Activated gamma-delta T cell (primary cell): Measurements from ENCODE around the gene NTM.
"Not testable (repeated sequence)": the region's sequence is repeated elsewhere in the genome, so short reads cannot be mapped to it uniquely, and the experiment has no call there.

ENCODE experiments used
- DNase-seq: peaks from one replicate; lab custom pipeline; 2025; lab: John Stamatoyannopoulos, UW

The NTM gene

DNA sequence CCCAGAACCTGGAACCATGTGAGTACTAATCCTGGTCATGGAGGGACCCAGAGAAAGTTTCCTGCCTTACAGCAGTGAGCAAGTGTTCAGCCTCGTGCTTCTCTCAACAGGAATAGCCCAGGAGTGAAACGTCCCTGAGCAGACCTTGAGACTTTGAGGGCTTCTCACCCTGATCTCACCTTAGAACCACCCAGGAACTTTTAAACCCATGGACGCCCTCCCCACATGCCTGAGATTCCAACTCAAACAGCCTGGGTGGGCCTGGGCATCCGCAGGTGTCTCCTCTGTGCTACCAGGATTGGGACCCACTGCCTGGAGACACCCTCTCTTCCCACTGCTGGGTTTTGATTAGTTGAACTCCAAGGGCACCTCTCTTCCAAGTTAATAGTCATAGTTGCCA is 297.2 kb downstream of the NTM start:
- DNase-seq = no peak

DNA sequence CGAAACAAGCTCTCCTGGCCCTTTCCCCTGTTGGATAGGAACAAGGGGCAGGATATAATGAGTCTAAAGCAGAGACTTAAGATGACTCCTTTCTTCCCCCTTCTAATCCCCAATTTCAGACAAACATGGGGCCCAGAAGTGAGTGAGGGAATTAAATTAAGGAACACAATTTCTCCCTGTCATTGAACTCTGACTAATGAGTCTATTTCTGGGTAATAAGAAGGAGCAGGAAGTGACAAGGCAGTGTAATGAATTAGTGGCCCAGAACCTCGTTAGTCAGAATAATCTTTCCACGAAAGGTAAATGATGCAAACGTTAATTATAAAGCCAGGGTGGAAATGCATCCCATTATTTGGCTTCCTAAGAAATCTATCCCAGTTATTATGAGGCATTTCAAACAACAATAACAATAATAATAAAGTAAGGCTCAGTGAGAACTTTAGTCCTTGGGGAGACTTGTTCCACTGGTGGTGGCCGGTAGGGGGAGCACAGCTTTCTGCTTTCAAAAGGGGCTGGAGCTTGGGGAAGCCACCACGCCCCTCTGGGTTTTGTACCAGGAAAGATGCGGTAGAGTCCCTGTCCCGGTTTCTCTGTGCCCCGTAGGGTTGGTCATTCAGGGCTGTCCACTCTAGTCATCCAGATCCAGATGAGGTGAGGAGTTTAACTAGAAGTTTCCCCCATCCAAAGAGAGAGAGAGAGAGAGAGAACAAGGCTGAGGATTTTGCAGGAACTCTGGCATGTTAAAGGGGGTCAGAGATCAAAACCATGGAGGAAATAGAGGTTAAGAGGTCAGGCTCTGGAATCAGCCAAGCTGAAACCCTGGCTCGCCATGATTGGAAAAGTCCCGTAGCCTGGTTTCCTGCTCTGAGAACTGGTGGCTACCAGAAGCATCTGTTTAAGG is 298.3 kb downstream of the NTM start:
- no peak for DNase-seq

DNA sequence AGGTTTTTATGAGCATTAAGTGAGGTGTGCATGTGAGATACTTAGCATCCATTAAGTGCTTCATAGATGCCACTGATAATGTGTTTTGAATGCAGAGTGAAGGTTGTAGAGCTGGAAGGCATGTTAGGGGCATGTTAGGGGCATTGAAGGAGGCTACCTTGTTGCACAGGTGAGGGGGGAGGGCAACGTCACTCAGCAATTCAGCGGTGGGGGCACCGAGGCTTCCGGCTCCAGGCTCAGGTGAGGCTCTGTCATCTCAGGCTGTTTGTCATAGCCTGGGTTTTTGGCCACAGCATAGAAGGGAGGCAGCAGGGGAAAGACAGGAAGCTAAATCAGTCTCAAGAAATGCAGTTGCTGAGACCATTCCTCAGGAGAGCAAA is 299.0 kb downstream of the NTM start:
- no peak for DNase-seq

DNA sequence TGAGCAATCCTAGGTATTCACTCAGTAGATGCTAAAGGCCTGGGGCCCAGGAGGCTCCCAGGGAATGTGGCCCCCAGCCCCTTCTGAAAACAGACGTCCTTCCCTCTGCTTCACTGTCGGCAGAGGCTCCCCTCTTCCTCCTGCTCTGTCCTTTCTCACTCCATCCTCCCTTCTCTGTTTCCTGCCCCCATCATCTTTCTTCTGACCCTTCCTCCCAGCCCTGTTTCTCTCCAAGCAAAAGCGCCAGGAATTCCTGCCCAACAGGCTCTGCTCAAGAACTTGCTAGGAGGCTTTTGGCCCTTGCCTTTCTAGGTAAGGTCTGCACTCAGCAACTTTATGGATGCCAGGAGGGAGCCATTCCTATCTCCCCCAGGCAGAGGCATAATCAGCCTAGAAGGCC is 300.5 kb downstream of the NTM start:
- no peak for DNase-seq

DNA sequence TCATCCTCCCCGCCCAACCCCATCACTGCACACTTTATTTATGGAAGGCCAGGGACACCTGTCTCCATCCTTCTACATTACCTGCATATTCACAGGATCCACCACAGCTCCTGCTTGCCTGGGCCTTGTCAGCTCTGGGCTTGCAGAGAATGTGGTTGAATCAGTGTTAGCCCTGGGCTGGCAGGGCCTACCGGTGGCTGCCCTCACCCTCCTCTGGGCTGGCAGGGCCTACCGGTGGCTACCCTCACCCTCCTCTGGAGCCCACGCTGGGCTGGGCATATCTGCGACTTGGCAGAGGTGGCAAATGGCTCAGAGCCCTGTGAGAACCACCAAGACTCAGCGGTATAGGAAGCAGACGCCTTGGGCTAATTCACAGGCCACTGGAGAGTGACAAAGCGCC is 300.9 kb downstream of the NTM start:
- DNase-seq = no peak

DNA sequence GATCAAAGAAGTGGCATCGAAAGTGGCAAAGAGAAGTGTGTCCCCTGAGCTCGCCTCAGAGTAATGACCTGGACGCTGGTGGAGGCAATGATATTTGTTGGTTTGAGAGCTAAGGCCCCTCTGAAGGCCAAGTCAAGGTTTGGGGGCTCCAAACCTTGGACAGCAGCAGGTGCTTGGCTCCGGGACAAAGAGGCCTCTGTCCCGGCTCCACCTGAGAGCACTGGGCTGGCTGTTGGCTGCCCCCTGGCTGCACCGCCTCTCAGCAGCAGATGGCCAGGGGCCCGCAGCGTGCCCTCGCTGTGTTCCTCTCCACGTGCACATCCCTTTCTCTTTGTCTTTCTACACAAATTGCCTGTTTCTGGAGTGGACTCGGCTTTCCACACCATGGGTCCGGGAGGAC is 301.3 kb downstream of the NTM start:
- no peak for DNase-seq

DNA sequence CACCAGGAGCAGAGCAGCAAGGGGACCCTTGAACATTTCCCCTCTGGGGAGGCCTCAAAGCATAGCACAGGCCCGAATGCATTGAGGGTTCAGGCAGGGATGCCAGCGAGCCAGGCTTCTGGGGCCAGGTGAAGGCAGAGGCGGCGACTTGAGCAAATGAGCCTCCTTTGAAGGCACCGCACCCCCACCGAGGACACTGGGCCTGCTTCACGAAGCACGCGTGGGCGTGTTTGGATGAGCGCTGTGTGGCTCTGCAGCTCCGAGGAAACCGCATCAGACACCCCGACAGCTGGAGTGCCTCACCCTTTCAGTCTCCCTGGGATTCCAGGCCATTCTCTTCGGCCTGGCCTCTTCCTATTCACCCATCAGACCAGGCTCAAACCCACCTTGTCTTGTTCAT is 301.8 kb downstream of the NTM start:
- no peak for DNase-seq

DNA sequence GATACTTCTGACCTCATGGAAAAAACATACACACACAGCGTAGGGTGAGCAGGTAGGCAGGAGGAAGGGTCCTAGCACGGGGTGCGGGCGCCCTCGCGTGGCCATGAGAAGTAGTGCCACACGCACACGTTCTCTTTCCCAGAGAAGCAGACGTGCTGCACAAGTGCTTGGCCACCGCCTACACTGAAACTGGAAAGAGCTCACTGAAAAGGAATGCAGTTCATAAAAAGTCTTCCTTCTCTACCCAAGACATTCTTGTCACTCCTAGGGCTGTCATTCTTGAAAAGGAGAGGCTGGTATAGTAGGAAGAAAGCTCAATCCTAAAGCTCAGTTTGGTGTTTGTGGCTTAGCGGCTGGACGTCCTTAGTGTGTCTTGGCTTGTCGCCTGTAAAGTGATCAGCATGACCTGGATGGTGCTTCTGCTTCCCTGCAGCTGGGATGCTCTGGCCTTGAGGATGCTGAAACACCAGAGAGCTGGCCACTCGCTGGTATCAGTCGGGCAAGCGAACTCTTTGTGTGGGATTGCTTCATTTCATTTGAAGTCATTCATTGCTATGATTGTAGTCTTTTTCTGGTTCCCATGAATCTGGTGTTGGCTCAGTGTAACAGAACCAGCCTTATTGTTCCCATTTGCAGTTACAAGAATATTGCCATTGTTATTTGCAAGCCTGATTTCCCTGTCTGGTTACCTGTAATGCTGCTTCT is 303.8 kb downstream of the NTM start:
- DNase-seq = no peak

DNA sequence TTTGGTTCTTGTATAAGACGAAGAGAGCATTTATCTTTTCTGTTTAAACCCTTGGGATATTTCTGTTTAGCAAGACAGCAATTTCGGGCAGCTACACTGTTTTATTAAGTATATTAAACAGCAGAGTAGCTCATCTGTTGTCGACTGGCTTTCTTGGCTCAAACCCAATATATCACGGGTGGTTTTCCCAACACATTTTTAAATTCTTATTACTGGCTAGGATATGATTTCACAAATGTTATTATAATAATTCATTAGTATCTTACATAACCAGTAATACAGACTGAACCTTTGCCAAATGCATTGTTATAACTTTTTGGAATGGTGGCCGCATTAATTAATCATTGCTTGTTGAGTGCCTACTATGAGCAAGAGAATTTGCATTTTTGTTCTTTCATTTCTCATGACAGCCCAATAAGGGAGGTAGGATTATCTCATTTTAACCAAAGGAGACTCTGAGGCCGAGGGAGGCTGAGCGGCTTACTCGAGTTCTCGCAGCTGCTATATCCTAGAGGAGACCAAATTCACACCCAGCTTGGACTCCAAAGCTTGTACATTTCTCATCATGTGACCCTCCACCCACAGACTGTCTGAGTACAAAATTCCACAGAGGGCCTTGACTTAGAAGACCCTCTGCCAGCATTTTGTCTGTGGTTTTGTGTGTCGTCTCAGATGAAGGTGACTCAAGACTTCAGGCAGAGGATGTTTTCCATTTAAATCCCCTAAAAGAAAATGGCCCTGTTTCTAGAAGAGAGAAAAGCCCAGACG is 304.9 kb downstream of the NTM start:
- DNase-seq = no peak

DNA sequence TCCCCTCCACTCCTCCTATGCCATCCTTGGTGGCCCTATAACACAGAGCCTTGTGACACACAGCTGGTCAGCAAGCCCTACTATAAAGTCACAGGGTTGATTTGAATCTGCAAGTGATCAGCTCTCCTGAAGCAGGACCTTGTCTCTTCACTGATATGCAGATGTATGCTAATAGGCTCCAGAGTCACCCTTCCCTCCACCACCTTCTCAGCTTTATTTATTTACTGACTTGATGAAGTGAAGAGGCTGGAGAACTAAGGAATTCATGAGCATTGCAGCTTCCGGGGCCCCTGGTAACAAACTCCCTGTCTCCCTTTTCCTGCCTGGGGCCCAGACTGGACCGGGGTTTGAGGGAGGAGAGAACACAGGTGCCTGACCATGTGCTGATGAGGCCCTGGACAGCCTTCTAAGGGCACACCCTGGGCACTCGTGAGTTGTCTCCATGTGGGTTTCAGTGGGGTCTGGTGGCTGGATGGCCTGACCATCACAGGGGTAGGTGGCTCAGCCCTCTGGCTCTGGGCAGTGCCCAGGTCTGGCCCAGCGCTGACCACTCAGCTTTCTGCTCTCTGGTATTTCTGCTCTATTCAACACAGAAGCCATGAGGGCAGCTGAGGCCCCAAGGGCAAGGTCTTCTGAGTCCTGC is 307.5 kb downstream of the NTM start:
- DNase-seq = no peak

DNA sequence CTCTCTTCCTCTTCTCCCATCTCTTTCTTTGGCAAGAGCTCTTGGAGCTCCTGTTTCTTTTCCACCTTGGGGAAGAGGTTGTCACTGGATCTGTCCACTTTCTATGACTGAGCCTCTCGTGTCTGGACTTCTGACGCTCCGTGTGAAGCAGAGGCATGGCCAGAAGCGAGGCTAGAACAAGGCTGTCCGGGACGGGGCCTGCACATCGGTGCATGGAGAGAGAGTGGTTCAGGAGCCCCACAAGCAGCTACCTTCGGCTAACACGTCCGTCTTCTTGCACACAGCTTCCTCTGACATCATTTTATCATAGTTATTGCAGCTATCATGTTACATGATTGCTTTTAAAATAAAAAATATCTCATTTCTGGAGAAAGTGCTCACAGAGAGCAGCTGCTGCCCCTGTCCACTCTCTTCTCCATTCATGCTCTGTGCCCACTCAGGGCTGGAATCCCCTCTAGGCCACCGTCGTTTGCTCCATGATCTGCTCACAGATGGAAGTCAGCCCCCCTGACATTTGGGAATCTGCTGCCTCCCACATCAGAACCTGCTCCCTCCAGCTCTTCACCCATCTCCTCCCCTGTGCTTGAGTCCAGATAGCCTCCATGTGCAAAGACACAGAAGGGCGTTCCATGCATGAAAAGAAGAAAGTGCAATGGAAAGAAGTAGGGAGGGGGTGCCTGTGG is 308.4 kb downstream of the NTM start:
- DNase-seq = no peak

DNA sequence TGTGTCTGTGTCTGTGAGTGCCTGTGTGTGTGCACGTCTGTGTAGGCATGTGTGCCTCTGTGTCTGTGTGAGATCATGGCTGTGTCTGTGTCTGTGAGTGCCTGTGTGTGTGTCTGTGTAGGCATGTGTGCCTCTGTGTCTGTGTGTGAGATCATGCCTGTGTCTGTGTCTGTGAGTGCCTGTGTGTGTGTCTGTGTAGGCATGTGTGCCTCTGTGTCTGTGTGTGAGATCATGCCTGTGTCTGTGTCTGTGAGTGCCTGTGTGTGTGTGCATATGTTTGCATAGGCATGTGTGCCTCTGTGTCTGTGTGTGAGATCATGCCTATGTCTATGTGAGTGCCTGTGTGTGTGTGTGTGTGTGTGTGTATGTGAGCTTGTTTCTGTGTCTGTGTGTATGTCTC is 310.0 kb downstream of the NTM start:
- not testable (repeated sequence) for DNase-seq

DNA sequence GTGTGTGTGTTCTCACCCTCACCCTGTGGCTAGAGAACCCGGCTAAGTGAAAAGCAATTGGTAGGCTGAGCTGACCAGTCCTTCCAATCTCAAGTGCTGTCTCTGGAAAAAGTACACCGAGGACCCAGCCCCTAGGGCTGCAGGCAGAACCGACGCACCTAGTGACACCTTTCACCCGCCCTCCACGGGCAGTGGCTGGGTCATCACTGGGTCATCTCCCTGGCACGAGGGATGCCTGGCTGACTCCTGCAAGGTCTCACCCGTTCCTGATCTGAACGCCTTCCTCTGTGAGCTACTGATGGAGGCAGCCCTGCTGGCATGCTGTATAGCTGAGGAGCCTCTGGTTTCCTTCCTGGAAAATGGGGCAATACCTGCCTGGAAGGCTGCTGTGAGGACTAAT is 311.5 kb downstream of the NTM start:
- no peak for DNase-seq

DNA sequence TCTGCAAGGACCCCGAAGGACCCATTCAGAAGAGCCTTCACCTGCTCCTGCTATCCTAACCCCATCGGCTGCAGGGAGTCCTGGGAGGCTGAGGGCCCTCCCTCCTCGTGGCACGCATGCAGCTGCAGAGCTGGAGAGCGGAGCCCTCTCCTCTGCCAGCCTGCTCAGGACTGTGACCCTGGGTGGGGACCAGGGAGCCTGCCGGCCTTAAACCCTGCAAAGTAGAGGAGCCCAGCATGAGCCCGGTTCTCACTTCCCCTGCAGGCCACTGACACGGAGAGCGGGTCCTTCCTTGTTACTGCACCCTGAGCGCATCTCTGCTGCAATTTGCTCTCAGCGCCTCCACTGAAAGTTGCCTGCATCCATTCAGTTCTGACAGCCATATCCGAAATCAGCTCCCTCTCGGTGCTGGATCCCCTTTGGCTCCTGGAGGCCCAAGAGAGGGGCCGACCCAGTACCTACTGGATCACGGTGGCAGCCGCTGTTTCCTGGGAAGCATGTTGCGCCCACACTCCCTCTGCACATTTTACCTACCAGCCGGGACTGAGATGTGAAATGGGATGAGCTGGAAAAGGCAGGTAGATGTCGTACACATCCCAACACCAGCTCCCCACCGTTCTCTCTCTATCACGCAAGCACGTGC is 312.1 kb downstream of the NTM start:
- DNase-seq = no peak

DNA sequence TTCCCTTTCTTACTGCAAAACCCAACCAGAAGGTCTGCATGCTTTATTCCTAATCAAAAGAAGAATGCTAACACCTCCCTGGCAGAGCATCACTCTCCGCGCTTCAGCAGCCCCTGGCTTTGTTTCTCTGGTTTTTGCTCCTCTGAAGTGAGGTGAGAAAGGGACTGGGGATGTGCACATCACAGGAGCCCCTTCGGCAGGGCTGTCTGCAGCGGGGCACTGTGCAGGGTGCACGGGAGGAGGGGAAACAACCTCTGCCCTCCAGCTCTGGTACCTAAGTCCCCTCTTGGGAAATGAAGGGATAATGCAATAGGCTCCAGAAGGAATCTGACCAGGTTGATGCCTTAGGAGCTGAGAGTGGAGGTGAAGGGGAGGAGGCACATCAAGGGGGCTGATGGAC is 312.7 kb downstream of the NTM start:
- DNase-seq = no peak

DNA sequence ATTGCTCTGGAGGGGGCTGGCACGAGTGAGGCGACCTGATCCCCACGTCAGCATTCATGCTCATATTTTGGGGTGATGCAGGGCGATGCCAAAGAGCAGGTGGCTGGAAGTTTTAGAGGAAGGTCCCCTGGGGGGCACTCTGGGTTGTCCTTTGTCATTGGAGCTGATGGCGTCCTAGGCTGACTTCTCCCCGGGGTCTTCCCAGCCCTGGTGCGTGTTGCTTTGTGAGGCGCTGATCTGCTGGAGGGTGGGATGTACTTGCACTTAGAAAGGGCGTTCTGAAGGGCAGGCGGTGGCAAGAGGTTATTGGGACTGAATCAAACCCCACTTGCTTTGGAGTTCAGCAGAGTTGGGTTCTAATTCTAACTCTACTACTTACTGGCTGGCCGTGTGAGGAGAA is 313.3 kb downstream of the NTM start:
- DNase-seq = no peak

DNA sequence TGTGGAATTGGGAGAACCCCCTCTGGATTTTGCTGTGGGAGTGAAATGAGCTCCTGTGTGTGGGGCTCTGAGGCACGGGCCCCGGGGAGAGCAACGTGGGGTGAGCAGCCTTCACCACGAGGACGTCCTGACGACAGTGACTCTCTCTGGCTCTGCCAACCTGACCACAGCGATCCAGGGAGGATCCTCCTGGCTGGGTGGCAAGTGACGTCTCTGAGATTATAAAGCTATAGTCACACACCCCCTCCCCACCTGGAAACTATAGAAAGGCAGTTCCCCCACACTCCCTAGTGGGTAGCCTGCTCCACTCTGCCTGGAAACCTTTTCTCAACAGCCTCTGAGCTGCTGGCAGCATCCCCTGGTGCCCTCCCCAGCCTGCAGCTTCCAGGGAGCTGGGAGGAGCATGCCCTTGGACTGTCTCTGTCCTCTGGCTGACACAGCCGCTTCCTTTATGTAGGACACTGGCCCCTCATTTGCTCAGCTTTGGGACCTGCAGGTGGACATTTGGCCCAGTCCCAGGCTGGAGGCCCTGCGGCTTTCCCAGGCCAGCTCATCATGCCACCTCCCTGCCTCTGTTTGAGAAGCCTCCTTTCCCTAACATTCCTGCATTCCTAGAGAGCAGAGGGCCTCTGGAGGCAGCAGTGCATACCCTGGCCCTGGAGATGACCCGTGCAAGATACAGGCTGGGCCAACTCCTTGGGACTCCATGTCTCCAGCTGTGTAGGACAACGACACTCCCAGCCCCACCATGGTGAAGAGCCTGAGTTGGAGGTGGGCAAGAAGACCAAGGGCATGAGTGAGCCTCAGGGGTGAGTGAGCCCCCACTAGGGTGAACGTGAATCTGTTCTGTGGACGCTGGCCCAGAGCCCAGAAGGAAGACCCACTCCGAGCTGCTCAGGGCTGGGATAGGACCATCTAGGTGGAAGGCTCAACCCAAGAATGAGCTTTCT is 314.0 kb downstream of the NTM start:
- DNase-seq = no peak

DNA sequence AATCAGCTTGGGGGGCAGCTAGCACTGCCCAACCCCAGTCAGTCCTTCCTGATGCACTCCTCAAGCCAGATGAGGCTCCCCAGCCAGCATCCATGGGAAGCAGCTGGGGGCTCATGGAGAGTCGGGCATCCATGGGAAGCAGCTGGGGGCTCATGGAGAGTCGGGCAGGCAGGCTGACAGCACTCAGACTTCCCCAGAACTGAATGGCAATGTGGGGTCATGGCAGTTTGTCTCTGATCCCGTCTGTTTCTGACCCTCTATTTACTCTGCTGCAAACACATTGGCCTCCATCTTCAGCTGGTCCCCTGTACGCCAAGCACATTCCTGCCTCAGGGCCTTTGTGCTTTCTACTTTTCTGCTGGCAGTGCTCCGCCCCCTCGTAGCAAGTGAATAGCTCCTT is 314.8 kb downstream of the NTM start:
- no peak for DNase-seq

DNA sequence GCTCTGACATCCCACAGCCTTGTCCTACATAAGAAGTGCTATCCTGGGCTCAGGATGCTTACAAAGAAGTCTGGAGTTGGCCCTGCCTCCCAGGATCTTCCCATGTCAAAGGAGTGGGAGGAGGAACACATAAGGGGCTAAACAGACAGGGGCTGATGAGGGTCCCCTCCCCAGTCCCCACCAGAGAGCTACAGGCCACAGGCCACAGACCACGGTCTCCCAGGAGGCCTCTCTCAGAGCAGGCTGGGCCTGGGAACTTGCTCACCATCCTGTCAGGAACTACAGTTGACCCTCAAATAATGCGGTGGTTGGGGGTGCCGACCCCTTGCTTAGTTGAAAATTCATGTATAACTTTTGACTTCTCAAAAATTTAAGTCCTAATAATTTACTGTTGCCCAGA is 315.5 kb downstream of the NTM start:
- no peak for DNase-seq

DNA sequence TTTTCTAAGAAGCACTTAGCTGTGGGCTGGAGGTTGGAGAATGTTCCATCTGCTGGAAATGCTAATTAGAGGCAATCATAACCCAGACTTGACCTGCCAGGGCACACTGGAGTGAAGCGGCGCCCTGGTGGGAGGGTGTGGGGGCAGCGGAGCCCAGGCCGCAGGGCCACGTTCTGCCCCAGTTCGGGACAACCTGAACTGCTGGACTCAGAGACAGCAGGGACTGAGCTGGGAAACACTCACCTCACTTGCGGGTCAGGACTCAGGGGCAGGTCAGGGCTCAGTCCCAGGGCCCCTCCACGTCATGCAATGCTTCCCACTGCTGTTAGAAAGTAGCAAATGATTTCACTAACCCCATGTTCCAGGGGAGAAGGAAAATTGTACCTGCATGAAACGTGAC is 316.4 kb downstream of the NTM start:
- no peak for DNase-seq
